ENCODE data around the gene SIT1.

Gene SIT1

DNA sequence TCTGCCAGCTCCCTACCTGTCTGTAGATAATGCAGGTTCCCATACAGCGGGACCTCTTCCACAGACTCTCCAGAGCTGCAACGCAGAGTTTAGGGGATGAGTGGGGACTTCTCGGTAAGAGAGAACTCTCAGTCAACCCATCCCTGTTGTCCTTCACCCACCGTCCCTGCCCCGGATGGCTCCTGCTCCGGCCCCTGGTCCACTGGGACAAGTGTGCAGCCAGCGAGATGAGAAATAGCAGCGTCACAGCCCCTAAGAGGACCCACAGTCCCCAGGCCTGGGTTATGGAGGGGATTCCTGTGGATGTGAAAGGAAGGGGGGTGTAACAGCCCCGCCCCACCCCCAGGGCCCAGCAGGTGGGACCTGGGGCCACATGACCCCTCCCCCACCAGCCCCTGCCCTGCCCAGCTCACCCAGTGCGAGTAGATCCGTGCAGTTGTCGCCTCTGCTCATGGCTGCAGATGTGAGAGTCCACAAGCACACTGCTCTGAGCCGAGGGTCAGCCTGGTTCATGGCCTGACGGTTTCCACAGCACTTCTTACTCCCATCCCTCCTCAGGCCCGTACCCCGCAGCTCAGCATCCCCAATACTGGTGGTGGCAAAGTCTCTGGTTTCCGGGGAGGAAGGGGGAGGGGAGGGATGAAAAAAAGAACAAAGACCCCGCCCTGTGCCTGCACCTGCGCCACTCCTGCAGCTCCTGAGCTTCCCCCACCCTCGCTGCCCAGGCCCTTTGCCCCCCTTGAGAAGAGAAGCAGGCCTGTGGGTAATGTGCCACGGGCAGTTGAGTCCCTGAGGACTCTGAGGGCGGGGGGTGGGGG, at the start of gene SIT1:
TSS of gene SIT1 (minus strand) at position 591 of the 818 bp plus-strand sequence. CDS start at position 513, 78 bp downstream.
- no peak for DNase-seq (ENCODE audit: low read depth)

GRCh38 chr9:35700031-35700430, 49.3 kb upstream of the SIT1 start:
- DNase-seq (ENCODE audit: low read depth), result no peak

GRCh38 chr9:35698231-35698630, 47.5 kb upstream of the SIT1 start:
- no peak for DNase-seq (ENCODE audit: low read depth)

GRCh38 chr9:35697486-35697885, 46.8 kb upstream of the SIT1 start:
- no peak for DNase-seq (ENCODE audit: low read depth)

GRCh38 chr9:35696520-35697215, 45.9 kb upstream of the SIT1 start:
- peak; percentile 33 for DNase-seq (ENCODE audit: low read depth)

DNA sequence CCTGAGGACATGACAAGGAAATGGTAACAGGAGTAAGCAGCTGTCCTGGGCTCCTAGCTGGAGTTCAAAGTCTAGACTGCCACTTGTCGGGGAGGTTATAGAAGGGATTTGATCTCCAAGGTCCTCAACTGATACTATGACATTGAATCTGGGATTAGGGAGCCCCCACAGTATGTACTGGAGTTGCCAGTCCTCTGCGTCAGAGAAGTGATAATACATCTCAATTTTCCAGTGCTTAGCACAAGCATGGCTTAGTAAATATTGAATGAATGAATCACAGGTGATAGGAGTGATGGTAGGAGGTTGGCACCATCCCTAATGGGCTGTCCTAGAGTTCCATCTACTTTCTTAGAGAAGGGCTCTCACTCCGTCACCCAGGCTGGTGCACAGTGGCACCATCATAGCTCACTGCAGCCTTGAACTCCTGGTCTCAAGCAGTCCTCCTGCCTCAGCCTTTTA, 45.2 kb upstream of the SIT1 start:
- no peak for DNase-seq (ENCODE audit: low read depth)

DNA sequence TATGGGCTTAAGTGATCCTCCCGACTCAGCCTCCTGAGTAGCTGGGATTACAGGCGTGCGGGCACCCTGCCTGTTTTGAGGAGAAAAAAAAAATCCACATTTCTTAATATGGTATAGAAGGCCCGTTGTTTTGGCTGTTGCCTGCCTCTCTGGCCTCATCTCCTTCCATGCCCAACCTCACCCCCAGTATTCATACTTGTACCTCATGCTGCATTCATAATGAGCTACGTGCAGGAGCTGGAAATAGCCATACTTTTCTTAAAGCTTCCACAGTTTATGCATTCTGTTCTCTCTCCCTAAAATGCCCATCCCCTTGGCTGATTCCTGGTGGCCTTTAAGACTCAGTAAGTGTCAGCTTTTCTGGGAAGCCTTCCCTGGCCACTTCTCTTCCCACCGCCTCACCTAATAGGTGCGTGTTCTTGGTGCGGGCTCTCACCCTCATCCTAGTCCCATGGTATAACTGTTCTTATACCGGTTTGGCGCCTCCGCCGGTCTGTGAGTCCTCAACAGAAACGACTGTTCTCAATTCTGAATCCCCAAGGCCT, 41.1 kb upstream of the SIT1 start:
- DNase-seq (ENCODE audit: low read depth), result no peak

DNA sequence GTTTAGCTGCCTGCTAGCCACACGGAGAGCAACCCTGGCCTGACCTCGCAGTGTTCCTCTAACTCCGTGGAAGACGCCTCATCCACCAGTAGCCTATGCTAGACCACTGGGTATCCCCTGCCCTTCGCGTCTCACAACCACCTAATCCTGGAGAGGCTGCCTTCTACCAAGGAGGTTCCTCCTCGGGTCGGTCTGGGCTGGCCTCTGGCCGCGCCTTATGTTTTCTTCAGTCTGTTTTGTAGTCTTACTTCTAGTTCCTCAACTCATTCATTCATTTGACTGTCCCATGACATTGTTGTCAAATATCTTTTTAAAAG, 40.6 kb upstream of the SIT1 start:
- DNase-seq (ENCODE audit: low read depth), result no peak

DNA sequence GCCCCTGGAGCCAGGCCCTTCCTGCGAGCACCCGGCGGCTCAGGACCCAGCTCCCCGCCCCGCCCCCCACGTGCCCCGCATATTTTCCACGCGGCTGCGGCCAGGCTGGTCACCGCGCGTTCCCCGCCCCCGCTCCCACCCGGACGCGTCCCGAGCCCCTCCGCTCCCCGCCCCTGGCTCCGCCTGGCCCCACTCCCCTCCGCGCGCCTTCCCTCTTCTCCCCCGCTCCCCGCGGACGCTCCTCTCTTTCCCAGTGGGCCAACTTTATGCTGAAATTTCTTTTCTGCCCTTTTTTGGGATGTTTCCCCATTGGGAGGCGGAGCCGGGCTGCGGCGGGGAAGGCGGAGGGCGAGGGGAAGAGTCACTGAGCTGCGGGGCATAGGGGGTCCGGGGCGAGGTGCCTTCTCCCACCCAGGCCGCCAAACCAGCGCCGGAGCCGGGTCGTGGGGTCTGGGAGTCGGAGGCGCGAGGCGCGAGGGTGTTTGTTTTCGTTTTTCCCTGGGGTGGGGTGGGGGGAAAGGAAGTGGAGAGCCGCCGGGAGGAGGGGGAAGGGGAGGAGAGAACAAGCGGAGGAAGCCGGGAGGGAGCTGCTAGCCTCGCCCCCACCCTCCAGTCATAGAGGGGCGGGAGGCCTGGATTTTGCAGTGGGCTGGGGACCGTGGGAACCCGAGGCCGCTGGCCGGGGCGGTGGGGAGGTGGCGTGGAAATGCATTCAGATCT, 40.0 kb upstream of the SIT1 start:
- DNase-seq (ENCODE audit: low read depth), result peak; percentile 19

DNA sequence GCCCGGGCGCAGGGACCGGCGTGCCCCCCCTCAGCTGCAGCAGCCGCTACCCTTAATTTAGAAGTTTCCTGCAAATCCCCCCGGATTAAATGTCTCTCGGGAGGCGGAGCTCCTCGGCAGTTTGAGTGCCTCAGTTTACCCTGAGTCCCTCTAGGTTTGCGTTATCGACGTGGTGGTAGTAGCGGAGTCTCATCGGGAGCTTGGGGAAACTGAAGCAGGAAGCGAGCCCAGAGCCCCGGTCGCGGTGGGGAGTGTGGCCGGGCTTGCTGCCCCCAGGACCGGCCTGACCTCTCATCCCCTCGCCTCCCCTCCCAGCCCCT, 39.5 kb upstream of the SIT1 start:
- DNase-seq (ENCODE audit: low read depth), result no peak

DNA sequence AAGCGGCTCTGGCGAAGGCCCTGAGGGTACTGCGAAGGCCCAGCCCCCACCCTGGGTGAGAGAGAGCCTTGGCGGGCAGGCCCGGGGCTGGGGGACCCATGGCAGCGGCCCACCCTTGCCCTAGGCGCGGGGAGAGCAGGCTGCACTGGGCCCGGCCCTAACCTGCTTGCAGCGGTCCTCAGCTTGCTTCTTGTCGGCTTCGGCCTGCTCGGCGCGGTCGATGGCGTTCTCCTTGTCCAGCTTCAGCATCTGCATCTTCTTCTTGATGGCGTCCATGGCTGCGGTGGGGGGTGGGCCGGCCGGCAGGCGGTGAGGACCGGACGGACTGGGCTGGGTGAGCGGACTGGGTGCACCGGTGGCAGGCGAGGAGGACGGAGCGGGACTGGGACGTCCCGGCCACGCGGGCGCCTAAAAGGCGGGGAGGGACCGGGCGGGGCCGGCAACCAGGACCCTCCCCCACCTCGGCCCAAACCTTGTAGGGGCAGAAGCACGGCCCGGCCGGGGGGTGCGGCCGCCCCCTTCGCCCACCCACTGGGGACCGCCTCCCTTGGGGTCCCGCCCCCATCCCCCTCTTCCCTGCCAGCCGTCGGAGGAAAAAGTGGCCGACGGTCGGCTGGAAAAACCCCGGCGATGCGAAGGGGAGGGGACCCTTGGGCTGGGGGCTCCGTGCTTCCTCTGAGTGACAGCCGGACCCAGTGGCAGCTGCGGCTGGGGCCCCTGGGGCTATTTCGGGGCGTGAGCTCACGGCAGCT, 39.0 kb upstream of the SIT1 start, which contains the start of gene TPM2:
TSS of gene TPM2 (minus strand) at position 384 of the 752 bp plus-strand sequence. CDS start at position 276, 108 bp downstream.
- DNase-seq (ENCODE audit: low read depth), result no peak

- no peak for DNase-seq (ENCODE audit: low read depth)
Measured at GRCh38 chr9:35688558-35689541, 38.1 kb upstream of the SIT1 start.

- no peak for DNase-seq (ENCODE audit: low read depth)
Measured at GRCh38 chr9:35687972-35688557, 37.3 kb upstream of the SIT1 start.

DNA sequence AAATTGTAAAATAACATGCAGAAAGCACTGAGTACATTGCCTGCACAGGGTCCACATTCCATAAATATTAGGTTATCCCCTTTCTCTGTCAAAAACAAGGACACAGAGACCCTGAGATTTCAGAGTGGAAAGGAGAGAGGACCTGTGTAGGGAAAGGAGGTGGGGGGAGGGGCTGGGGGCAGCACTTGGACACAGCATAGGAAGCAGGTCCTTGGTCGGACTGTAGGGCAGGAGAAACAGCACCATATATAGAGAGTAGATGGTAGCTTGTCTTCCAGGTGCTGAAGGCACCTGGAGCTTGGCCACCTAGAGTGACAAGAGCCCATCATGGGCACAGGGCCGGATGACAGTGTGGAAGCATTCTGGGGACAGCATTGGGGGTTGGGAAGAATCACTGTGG, 36.6 kb upstream of the SIT1 start:
- no peak for DNase-seq (ENCODE audit: low read depth)

DNA sequence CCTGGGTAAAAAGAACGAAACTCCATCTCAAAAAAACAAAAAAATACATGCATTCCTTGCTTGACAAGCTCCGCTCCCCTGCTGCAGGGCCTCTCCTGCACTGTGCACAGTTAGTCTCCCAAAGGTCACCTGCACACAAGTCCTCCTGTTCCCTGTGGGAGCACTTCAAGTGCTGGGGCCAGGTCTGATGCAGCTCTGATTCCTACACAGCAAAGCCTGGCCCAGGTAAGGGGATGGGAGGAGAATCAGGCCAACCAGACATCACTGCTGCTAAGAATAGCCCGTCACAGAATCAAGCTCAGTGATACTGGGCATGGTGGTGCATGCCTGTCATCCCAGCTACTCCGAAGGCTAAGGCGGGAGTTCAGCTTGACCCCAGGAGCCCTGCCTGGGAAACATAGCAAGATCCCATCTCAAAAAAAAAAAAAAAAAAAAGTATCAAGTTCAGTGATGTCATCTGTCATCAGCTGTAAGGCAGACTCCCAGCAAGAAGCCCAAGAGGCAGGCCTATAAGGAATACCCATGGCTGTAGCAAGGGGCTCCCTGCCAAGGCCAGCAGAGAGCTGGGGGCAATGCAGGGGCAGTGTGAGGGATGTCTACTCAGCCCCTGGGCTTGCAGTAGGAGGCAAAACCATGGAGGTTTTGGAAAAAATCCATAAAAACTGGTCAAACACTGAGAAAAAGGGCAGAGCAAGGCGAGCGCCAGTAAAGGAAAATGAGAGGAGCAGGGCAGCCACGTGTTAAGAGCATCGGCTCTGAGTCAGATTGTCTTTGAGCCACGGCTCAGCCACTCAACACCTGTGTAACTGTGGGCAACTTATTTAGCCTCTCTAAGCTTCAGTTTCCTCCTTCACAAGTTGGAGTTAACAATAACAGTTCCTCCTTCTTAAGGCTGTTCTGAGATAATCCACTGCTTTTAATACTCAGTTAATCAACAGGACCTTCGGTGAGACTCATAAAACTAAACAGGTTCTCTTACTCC, 35.8 kb upstream of the SIT1 start:
- DNase-seq (ENCODE audit: low read depth), result no peak

DNA sequence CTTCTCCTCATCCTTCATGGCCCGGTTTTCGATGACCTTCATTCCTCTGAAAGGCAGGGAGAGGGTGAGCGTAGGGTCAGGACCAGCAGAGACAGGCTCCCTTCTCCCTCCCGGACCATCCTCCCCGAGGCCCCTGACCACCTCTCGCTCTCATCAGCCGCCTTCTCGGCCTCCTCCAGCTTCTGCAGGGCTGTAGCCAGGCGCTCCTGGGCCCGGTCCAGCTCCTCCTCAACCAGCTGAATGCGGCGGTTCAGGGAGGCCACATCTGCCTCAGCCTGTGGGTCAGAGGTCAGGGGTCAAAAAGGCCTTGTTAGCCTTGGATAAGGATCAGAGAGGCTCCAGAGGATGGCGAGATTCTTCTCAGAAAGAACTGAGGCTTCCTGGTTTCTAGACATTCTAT, 34.8 kb upstream of the SIT1 start:
- DNase-seq (ENCODE audit: low read depth), result no peak

- DNase-seq (ENCODE audit: low read depth), result no peak
Measured at GRCh38 chr9:35684921-35685320, 34.2 kb upstream of the SIT1 start.

- DNase-seq (ENCODE audit: low read depth), result no peak
Measured at GRCh38 chr9:35683323-35683722, 32.6 kb upstream of the SIT1 start.

Data from stimulated activated CD8-positive, alpha-beta memory T cell treated with anti-CD3 and anti-CD28 coated beads, Interleukin-12 subunit alpha, Interleukin-12 subunit beta, amount 100 ng/mL, for 4 hours (primary cell).